ENCODE data around the gene CLRN1.

DNA sequence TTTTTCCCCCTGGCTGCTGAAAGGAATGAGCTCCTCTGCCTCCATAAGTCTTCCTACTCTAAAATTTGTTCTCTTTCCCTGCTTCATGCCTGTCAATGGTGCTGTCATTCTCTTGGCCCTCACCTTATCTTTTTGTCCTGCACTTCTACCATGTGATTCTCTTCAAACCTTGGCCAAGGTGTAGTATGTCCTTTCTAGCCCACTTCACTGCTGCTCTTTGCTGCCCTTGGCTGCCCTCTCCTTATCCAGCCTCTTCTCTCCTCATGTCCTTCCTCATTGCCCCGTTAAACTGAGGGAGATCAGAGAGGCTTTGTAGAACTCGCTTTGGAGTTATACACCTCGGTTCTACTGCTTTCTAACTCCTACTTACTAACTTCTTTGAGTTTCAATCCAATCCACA is 87.0 kb downstream of the CLRN1 start:
- TF ChIP-seq, protein P1, sequence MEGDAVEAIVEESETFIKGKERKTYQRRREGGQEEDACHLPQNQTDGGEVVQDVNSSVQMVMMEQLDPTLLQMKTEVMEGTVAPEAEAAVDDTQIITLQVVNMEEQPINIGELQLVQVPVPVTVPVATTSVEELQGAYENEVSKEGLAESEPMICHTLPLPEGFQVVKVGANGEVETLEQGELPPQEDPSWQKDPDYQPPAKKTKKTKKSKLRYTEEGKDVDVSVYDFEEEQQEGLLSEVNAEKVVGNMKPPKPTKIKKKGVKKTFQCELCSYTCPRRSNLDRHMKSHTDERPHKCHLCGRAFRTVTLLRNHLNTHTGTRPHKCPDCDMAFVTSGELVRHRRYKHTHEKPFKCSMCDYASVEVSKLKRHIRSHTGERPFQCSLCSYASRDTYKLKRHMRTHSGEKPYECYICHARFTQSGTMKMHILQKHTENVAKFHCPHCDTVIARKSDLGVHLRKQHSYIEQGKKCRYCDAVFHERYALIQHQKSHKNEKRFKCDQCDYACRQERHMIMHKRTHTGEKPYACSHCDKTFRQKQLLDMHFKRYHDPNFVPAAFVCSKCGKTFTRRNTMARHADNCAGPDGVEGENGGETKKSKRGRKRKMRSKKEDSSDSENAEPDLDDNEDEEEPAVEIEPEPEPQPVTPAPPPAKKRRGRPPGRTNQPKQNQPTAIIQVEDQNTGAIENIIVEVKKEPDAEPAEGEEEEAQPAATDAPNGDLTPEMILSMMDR (IDR thresholded peaks at IDR 0.05) = no peak
- TF ChIP-seq POLR2A (IDR thresholded peaks at IDR 0.05) = no peak

Data from adrenal gland (tissue), 5 donors.